Epithelial cell of proximal tubule (primary cell): ENCODE data around the gene KHSRP. TPM values are rescaled to one million over a fixed set of nuclear protein-coding genes. Genes with fewer than 3 reads are reported as not detected.
"Not testable (repeated sequence)": the region's sequence is repeated elsewhere in the genome, so short reads cannot be mapped to it uniquely, and the experiment has no call there.

Experiments used
- DNase-seq: peaks from one replicate; pipeline ENCODE4 v3.0.0-alpha.2; 2011; ENCODE audit warnings: low read depth
- H3K4me3 ChIP-seq: 2 replicates; pipeline ENCODE4 v1.5.1; 2011; ENCODE audit warnings: low read depth, mild to moderate bottlenecking, low read length
- total RNA-seq: library from RNA; depleted of rRNA; stranded (reverse); fragments of >200 nt; gene quantifications from 2 replicates; pipeline ENCODE4 v1.2.3, GENCODE V29; 2015
- TF ChIP-seq, protein P1 (sequence below): conservative IDR thresholded peaks from 2 replicates; pipeline ENCODE4 v1.5.1; 2012; ENCODE audit warnings: low read depth, mild to moderate bottlenecking, low read length

KHSRP gene
- total RNA-seq, 1 donor from 2014 or later, result 96.0 TPM

DNA sequence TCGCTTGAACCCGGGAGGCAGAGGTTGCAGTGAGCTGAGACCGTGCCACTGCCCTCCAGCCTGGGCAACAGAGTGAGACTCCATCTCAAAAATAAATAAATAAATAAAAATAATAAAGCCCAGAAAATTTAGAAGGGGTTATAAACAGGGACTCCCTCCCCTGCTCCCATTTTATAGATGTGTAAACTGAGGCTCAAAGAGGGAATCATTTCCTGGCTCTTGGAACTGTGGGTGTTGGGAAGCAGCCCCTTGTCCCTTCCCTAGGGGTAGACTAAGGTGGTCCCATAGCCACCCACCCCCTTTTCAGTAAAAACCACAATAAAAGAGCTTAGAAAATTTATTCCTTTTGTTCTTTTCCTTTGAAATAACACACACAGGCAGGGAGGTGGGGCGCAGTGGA, 15.1 kb upstream of the KHSRP start:
- DNase-seq, result no peak
- H3K4me3 ChIP-seq, result no peak overlapping the region
- TF ChIP-seq, protein P1, sequence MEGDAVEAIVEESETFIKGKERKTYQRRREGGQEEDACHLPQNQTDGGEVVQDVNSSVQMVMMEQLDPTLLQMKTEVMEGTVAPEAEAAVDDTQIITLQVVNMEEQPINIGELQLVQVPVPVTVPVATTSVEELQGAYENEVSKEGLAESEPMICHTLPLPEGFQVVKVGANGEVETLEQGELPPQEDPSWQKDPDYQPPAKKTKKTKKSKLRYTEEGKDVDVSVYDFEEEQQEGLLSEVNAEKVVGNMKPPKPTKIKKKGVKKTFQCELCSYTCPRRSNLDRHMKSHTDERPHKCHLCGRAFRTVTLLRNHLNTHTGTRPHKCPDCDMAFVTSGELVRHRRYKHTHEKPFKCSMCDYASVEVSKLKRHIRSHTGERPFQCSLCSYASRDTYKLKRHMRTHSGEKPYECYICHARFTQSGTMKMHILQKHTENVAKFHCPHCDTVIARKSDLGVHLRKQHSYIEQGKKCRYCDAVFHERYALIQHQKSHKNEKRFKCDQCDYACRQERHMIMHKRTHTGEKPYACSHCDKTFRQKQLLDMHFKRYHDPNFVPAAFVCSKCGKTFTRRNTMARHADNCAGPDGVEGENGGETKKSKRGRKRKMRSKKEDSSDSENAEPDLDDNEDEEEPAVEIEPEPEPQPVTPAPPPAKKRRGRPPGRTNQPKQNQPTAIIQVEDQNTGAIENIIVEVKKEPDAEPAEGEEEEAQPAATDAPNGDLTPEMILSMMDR, result no peak

DNA sequence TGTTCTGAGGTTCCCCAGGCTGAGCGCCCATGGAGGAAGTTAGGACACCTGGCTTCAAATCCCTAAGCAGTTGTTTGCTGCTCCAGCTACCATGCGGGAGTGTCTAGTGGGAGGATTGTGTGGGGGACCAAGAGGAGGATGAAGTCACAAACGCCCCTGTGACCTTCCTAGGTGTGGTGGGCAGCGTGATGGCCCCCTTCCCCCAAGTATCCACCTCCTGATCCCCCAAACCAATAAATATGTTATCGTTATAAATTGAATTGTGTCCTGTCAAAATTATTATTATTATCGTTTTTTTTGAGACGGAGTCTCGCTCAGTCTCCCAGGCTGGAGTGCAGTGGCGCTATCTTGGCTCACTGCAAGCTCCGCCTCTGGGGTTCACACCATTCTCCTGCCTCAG, 9.1 kb upstream of the KHSRP start, which contains the start of gene SLC25A41:
Gene SLC25A41, minus strand, starts transcription at position 101 of the 400 bp plus-strand sequence. Its CDS starts 70 bp downstream, at position 31.
- H3K4me3 ChIP-seq, result no peak within 1 kb of the TSS
- no peak for DNase-seq
- TF ChIP-seq, protein P1, result no peak

DNA sequence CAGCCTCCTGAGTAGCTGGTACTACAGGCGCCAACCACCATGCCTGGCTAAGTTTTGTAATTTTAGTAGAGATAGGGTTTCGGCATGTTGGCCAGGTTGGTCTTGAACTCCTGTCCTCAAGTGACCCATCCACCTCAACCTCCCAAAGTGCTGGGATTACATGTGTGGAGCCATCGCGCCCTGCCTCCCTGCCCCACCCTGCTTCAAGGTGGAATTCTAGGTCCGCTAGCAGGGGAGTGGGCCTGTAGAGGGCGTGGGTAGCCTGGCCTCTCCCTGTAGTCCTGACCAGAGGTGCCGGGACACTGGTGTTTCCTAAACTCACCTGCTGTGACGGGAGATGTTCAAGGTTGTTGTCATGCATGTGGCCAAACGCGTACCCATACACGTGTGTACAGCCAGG, 8.6 kb upstream of the KHSRP start:
- H3K4me3 ChIP-seq, result no peak overlapping the region
- TF ChIP-seq, protein P1, result no peak
- DNase-seq, result no peak

- TF ChIP-seq, protein P1, result no peak
- DNase-seq, result no peak
- no peak overlapping the region for H3K4me3 ChIP-seq
Observed at GRCh38 chr19:6431891-6432290, 7.3 kb upstream of the KHSRP start.

DNA sequence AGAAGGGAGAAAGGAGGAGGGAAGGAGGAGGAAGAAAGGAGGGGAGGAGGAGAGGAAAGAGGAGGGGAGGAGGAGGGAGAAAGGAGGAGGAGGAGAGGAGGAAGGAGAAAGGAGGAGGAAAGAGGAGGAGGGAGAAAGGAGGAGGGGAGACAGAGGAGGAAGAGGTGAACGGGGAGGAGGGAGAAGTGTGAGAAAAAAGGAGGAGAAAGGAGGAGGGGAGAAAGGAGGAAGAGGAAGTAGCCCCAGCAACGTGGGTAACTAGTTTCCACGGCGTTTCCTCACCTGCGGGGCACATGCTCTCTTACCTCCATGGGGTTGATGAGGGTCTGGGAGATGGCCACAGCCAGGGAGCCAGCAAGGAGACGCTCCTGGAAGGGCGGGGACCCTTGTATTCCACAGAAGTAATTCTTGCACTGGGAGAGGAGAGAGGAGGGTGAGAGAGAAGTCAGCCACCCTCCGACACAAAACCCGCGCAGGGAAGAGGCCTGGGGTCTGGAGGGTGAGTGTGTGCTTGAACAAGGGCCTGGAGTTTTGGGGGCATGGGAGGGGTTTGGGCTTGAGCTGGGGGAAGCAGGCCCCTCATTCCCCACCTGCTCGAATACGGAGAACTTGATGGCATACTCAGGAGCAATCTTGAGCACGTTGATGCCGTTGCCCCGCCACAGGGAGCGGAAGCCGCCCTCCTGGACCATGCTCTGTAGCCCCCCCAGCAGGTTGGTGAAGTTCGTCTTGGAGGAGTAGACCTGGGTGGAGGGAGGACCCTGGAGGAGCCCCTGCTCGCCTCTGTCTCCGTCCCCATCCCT, 5.0 kb upstream of the KHSRP start:
- no peak overlapping the region for H3K4me3 ChIP-seq
- DNase-seq, result no peak
- TF ChIP-seq, protein P1, result no peak

DNA sequence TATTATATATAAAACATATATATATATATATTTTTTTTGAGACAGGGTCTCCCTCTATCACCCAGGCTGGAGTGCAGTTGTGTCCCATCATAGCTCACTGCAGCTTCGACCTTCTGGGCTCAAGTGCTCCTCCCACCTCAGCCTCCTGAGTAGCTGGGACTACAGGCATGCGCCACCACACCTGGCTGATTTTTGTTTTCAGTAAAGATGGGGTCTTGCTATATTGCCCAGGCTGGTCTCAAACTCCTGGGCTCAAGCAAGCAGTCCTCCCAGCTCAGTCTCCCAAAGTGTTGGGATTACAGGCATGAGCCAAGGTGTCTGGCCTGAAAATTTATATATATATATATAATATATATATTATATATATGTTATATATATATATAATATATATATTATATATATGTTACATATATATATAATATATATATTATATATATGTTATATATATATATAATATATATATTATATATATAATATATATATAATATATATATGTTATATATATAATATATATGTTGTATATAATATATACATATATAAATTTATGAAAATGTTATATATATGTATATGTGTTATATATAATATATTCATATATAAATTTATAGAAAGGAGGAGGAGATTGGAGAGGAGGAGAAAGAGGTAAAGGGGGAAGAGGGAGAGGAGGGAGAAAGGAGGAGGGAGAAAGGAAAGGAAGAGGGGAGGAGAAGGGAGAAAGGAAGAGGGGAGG, 4.2 kb upstream of the KHSRP start:
- DNase-seq, H3K4me3 ChIP-seq: not testable (repeated sequence)

- DNase-seq, result no peak
- TF ChIP-seq, protein P1, result no peak
- no peak overlapping the region for H3K4me3 ChIP-seq
Observed at GRCh38 chr19:6427131-6427530, 2.5 kb upstream of the KHSRP start.
